Hematopoietic multipotent progenitor cell (in vitro differentiated cells): ENCODE measurements around the gene ATXN1. TPM values are rescaled to one million over a fixed set of nuclear protein-coding genes. Genes with fewer than 3 reads are reported as not detected.

Experiments used
- DNase-seq, 3 donors: peaks; one replicate each; pipeline ENCODE4 v3.0.0-alpha.2; 2011 to 2015; ENCODE audit warnings: low read depth in 2 of 3, low spot score in 2 of 3
- total RNA-seq: library from RNA; depleted of rRNA; stranded (reverse); fragments of >200 nt; gene quantifications from one replicate; pipeline ENCODE4 v1.2.3, GENCODE V29; 2012

ATXN1 gene
- total RNA-seq, 1 donor, result 52.0 TPM

GRCh38 chr6:16659466-16660156 is 101.6 kb downstream of the ATXN1 start:
- DNase-seq, result peak in 1 of 3 donors; percentile 30

GRCh38 chr6:16658348-16659034 is 102.8 kb downstream of the ATXN1 start:
- no peak for DNase-seq

GRCh38 chr6:16657768-16658167 is 103.5 kb downstream of the ATXN1 start:
- no peak for DNase-seq

GRCh38 chr6:16656451-16656850 is 104.8 kb downstream of the ATXN1 start:
- no peak for DNase-seq

DNA sequence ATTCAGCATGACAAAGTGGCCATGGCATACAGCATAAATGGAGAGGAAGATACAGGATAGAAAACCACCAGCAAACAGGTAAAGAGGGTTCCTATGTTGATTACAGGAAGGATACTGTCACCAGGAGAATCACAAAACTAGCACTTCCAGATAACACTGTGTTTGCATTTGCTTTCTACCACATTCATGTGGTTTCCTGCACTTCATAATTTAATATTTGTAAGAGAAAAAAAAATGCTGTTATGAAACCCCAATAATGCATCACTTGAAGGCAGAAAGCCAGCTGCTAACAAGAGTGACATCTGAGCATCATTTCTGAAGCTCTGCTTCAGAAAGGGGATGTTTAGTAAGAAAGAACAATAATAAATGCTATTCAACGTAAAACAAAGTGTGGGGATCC is 106.6 kb downstream of the ATXN1 start:
- DNase-seq, result peak in 1 of 3 donors; percentile 60

- no peak for DNase-seq
These were observed 108.0 kb downstream of the ATXN1 start for GRCh38 chr6:16653226-16653625.

DNA sequence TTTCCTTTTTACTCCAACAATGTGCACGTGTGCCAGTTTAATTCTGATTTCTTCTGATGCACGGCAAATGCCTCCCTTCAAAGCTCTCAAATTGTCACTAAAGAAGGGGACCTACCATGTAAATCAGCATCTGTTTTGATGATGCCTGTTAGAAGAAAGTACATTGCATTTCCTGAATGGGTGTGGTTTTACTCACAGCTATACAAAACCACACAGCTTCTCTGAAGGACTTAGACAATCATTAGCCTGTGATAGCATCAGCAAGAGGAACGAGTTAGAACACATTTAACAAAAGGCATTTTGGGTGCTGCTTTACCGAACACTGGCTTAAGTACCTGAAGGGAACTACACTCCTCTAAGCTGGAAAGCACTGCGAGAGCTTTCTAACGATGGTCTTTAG is 109.4 kb downstream of the ATXN1 start:
- peak in 1 of 3 donors; percentile 30 for DNase-seq

DNA sequence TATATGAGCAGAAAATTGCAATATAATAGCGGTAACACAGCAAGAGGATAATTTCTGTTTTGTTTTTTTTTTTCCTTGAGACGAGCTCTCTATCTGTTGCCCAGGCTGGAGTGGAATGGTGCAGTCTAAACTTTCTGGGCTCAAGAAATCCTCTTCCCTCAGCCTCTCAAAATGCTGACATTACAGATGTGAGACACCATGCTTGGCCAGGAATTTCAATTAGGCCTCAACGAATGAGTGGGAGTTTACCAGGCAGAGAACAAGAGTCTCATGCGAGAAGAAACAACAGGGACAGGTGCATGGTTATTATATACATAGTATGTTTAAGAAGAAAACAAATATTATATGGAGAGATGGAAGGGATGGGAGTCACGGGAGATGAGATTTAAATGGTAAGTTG is 111.4 kb downstream of the ATXN1 start:
- no peak for DNase-seq

GRCh38 chr6:16649241-16649640 is 112.0 kb downstream of the ATXN1 start:
- no peak for DNase-seq

GRCh38 chr6:16648003-16648402 is 113.3 kb downstream of the ATXN1 start:
- no peak for DNase-seq

GRCh38 chr6:16647422-16647821 is 113.8 kb downstream of the ATXN1 start:
- no peak for DNase-seq

GRCh38 chr6:16644540-16645250 is 116.6 kb downstream of the ATXN1 start:
- DNase-seq, result no peak

DNA sequence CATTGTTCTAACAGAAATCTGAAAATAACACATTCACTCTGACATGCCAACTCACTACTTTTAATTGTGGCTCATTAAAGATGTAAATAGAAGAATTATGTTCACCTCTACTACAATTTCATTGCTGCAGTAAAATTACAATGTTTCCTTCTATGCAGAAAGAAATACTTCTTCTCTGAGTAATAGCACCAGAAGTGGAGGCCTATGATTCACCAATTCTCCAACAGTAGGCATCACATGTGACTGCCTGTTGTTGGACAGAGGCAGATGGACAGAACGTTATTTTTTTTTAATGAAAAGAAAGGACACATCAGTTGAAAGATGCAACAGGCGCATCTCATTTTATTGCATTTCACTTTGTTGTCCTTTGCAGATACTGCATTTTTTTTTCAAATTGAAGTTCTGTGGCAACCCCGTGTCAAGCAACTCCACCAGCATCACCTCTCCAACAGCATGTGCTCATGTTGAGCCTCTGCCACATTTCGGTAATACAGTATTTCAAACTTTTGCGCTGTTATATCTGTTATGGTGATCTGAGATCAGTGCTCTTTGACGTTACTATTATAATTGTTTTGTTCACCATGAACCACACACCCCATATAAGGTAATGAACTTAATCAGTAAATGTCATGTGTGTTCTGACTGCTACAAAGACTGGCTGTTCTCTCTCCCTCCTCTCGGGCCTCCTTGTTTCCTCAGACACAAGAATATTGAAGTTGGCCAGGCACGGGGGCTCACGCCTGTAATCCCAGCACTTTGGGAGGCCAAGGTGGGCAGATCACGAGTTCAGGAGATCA is 121.4 kb downstream of the ATXN1 start:
- DNase-seq, result no peak

DNA sequence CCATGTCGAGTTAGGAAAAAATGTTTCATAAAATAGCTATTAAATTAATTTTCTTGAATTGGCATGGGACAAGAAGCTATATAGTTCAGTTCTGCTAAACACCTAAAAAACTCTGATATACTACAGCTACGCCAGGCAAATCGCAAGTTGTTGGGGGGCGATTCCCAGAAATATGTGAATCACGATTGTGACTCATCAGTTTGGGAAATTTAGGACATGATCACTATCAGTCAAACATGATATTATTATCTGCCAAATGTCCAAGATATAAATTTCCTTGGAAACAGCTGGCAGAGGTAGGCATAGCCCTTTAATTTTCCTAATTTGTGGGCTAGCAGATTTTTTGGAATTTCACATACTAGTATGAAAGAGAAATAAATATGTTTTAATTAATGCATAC is 123.6 kb downstream of the ATXN1 start:
- DNase-seq, result no peak

GRCh38 chr6:16635810-16636602 is 125.3 kb downstream of the ATXN1 start:
- no peak for DNase-seq

GRCh38 chr6:16635291-16635809 is 125.9 kb downstream of the ATXN1 start:
- no peak for DNase-seq

- DNase-seq, result no peak
These were observed 126.4 kb downstream of the ATXN1 start for GRCh38 chr6:16634855-16635254.

- DNase-seq, result no peak
These were observed 127.3 kb downstream of the ATXN1 start for GRCh38 chr6:16633961-16634360.

DNA sequence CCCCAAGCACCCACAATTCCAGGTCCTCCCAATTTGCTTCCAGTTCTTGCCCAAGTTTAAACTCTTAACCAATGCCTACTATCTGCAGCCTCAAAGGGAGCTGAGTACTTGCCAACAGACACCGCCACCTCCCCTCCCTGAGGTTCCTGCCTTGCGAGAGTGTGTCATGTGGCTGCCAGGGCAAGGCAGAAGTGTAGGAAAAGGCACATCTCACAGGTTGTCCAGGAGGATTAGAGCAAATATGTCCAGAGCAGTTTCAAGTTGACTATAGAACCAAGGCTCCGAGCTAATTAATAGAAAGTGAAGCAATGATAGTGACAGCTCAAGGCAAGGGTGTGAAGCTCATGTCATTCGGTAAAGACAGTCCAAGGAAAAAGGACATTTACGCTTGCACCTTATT is 127.8 kb downstream of the ATXN1 start:
- no peak for DNase-seq

DNA sequence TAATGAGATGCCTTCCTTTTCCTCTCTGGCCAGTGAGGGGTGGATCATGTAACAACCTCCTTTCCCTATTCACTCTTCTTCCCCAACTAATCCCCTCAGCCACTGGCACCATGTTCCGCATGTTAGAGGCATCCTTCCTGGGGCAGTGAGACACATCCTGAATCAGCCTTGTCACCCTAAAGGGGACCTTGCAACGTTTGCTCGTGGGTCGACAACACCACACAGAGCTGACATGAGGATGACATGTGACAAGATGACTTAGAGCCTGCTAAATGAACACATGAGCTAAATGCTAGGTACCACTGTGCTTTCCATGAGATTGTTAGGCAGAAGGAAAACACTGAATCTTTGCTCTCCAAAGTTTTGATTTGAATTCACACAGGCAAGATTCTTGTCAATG is 129.2 kb downstream of the ATXN1 start:
- no peak for DNase-seq
